B cell (primary cell): ENCODE results near the gene RASD1.

ENCODE experiments used
- EZH2 ChIP-seq: IDR thresholded peaks from 2 replicates; pipeline ENCODE4 v1.6.1; 2012; ENCODE audit warnings: borderline replicate concordance, low read depth, mild to moderate bottlenecking, moderate library complexity, low read length; ENCODE audit not compliant: insufficient read depth, poor library complexity, severe bottlenecking
- TF ChIP-seq, protein P1 (sequence below): fragments of 200-600 bp; IDR thresholded peaks from one replicate; pipeline ENCODE4 v1.8.0; 2022; ENCODE audit warnings: antibody characterized with exemption, mild to moderate bottlenecking

DNA sequence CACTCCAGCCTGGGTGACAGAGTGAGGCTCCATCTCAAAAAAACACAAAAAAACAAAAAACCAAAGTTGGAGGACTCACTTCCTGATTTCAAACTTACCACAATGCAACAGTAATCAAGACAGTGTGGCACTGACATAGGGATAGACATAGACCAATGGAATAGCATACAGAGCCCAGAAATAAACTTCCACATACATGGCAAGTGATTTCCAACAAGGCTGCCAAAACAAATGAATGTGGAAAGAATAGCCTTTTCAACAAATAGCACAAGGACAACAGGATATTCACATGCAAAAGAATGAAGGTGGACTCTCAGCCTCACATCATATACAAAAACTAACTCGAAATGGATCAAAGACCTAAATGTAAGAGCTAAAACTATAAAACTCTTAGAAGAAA is 36.8 kb upstream of the RASD1 start:
- TF ChIP-seq, protein P1, sequence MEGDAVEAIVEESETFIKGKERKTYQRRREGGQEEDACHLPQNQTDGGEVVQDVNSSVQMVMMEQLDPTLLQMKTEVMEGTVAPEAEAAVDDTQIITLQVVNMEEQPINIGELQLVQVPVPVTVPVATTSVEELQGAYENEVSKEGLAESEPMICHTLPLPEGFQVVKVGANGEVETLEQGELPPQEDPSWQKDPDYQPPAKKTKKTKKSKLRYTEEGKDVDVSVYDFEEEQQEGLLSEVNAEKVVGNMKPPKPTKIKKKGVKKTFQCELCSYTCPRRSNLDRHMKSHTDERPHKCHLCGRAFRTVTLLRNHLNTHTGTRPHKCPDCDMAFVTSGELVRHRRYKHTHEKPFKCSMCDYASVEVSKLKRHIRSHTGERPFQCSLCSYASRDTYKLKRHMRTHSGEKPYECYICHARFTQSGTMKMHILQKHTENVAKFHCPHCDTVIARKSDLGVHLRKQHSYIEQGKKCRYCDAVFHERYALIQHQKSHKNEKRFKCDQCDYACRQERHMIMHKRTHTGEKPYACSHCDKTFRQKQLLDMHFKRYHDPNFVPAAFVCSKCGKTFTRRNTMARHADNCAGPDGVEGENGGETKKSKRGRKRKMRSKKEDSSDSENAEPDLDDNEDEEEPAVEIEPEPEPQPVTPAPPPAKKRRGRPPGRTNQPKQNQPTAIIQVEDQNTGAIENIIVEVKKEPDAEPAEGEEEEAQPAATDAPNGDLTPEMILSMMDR, result no peak
- TF ChIP-seq EZH2, result no peak
